ENCODE results near the gene MYO3A. TPM values are rescaled to one million over a fixed set of nuclear protein-coding genes. Genes with fewer than 3 reads are reported as not detected.
"Not testable (repeated sequence)": the region's sequence is repeated elsewhere in the genome, so short reads cannot be mapped to it uniquely, and the experiment has no call there.

MYO3A gene
- total and polyA plus RNA-seq, 12 donors, result under 0.01 to 0.17 TPM; not detected in 10

DNA sequence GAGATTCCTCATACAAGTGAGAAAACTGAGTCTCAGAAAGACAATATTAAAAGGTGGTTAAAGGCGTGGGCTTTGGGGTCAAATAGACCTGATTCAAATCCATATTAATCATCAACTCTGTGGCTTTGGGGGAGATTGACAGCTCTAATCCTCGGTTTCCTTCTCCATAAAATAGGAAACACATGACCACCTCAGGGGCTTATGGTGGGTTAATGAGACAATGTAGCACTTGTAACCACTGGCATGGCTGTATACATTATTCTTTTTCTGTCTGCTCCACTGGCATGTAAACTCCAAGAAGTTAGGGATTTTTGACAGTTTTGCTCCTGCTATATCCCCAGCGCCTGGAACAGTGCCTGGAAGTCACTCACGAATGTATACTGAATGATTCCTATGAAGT is 161.8 kb downstream of the MYO3A start:
- Histone ChIP-seq H3K4me3 (no peak overlapping the region), H3K27ac (no peak overlapping the region), H3K27me3 (no peaks in the 10 kb centered on the region), H3K36me3 (no peaks in the 10 kb centered on the region), H3K4me1 (no peaks in the 10 kb centered on the region), H3K9me3 (peaks cover 0 to 25% (median 0%) of the 10 kb centered on the region in 11 donors)
- ATAC-seq (no peak), DNase-seq (no peak)
- TF ChIP-seq, protein P1, sequence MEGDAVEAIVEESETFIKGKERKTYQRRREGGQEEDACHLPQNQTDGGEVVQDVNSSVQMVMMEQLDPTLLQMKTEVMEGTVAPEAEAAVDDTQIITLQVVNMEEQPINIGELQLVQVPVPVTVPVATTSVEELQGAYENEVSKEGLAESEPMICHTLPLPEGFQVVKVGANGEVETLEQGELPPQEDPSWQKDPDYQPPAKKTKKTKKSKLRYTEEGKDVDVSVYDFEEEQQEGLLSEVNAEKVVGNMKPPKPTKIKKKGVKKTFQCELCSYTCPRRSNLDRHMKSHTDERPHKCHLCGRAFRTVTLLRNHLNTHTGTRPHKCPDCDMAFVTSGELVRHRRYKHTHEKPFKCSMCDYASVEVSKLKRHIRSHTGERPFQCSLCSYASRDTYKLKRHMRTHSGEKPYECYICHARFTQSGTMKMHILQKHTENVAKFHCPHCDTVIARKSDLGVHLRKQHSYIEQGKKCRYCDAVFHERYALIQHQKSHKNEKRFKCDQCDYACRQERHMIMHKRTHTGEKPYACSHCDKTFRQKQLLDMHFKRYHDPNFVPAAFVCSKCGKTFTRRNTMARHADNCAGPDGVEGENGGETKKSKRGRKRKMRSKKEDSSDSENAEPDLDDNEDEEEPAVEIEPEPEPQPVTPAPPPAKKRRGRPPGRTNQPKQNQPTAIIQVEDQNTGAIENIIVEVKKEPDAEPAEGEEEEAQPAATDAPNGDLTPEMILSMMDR (IDR thresholded peaks at IDR 0.05), result no peak
- WGBS, 2 donors, result 72 to 82% methylated on average over 4 of the region's 4 CpGs
- intact Hi-C loops (cut with DNase I), result no loop called here

DNA sequence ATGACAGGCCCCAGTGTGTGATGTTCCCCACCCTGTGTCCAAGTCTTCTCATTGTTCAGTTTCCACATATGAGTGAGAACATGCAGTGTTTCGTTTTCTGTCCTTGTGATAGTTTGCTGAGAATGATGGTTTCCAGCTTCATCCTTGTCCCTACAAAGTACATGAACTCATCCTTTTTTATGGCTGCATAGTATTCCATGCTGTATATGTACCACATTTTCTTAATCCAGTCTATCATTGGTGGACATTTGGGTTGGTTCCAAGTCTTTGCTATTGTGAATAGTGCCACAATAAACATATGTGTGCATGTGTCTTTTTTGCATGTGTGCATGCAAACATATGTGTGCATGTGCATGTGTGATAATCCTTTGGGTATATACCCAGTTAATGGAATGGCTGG is 163.5 kb downstream of the MYO3A start:
- peaks cover 0 to 41% (median 0%) of the 10 kb centered on the region in 11 donors for H3K9me3 ChIP-seq
- 73 to 90% methylated on average over 1 of the region's 1 CpG for WGBS, 2 donors
- H3K27me3 ChIP-seq; DNase-seq; H3K4me1 ChIP-seq; intact Hi-C loops (cut with DNase I); ATAC-seq; H3K4me3 ChIP-seq; H3K36me3 ChIP-seq; H3K27ac ChIP-seq: not testable (repeated sequence)

DNA sequence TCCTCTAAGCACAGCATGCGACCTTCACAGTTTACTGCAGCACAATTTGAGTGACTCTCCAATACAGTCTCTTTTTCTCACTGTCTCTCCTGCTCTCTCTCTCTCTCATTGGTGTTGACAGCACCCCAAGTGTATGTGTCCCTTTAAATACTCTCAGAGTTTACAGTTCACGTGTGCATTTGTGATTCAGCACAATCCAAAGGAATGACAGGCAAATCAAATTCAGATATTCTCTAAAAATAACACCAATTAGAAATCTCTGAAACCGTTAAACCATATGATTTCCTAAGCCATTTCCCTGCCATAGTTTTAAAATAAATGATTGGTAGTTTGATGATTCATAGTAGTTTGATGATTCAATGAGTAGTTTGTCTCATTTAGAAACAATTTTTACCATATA is 178.5 kb downstream of the MYO3A start:
- WGBS, 2 donors, result 31 to 32% methylated on average over 3 of the region's 3 CpGs
- Histone ChIP-seq H3K9me3 (peaks cover 0 to 2% (median 0%) of the 10 kb centered on the region in 11 donors), H3K36me3 (no peaks in the 10 kb centered on the region), H3K27me3 (peaks cover 0 to 5% (median 0%) of the 10 kb centered on the region in 7 donors), H3K4me1 (no peaks in the 10 kb centered on the region), H3K27ac (no peak overlapping the region), H3K4me3 (no peak overlapping the region)
- intact Hi-C loops (cut with DNase I), result no loop called here
- ATAC-seq, result no peak
- no peak for DNase-seq
- TF ChIP-seq, protein P1 (IDR thresholded peaks at IDR 0.05), result no peak

DNA sequence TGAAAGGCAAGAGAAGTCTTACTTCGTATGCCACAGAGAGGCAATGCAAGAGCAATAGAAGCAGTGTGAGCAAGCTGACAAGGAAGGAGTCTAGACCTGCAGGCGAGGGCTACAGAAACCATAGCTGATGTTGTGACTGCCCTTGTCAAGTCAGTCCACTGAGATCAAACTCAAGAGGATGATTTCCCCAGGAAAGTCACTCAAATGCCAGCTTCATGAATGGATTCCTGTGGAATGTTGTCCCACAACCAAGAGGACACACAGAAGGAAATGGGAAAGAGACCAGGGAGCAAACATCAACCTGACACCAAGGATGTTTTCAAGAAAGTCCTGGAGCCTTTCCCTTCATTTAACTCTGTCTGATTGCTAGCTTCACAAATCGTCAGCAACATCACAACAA is 204.6 kb downstream of the MYO3A start:
- intact Hi-C loops (cut with DNase I), result no loop called here
- no peak for DNase-seq
- no peak overlapping the region for H3K27ac ChIP-seq
- no peak for ATAC-seq
- H3K4me3 ChIP-seq, result no peak overlapping the region
- H3K36me3 ChIP-seq, result no peaks in the 10 kb centered on the region
- H3K27me3 ChIP-seq, result no peaks in the 10 kb centered on the region
- TF ChIP-seq, protein P1 (IDR thresholded peaks at IDR 0.05), result no peak
- H3K4me1 ChIP-seq, result no peaks in the 10 kb centered on the region
- peaks cover 0 to 28% (median 0%) of the 10 kb centered on the region in 11 donors for H3K9me3 ChIP-seq
- WGBS, 2 donors, result 80 to 82% methylated on average over 3 of the region's 3 CpGs

DNA sequence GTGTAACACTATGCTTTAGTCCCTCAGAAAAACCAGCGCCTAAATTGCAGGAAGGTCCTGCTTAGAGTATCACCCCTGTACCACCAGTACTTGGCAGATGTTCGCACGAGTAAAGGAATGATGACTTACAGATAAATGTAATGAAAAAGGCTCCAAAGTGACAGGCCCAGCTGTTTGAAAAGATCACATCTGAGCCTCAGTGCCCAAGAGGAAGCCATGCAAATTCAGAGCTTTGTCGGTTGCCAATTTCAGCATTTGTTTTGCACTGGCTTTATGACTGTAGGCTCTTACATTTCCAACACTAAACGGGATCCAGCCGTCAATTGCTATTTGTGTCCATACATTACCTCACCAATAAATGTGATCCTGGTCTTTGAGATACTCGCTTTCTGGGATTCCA is 222.0 kb downstream of the MYO3A start:
- DNase-seq (no peak), ATAC-seq (no peak)
- Histone ChIP-seq H3K27ac (no peak overlapping the region), H3K36me3 (no peaks in the 10 kb centered on the region), H3K4me3 (no peak overlapping the region), H3K4me1 (no peaks in the 10 kb centered on the region), H3K9me3 (peaks cover 0 to 5% (median 0%) of the 10 kb centered on the region in 11 donors), H3K27me3 (no peaks in the 10 kb centered on the region)
- intact Hi-C loops (cut with DNase I), result no loop called here
- 69 to 70% methylated on average over 7 of the region's 7 CpGs for WGBS, 2 donors
- TF ChIP-seq, protein P1 (IDR thresholded peaks at IDR 0.05), result no peak

All from heart right ventricle (tissue), 16 donors.